HG03135 (cell line): ENCODE measurements around the gene CD70.
A peak's percentile ranks its signal among the peaks of the same experiment; 100 is the strongest.
"Not testable (repeated sequence)": the region's sequence is repeated elsewhere in the genome, so short reads cannot be mapped to it uniquely, and the experiment has no call there.

ENCODE experiments used
- ATAC-seq: cut with Tn5 transposase; IDR thresholded peaks from one replicate; pipeline ENCODE4 v1.9.1; 2021; ENCODE audit warnings: mild to moderate bottlenecking, moderate library complexity; ENCODE audit not compliant: unreplicated experiment

CD70 gene, protein sequence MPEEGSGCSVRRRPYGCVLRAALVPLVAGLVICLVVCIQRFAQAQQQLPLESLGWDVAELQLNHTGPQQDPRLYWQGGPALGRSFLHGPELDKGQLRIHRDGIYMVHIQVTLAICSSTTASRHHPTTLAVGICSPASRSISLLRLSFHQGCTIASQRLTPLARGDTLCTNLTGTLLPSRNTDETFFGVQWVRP

DNA sequence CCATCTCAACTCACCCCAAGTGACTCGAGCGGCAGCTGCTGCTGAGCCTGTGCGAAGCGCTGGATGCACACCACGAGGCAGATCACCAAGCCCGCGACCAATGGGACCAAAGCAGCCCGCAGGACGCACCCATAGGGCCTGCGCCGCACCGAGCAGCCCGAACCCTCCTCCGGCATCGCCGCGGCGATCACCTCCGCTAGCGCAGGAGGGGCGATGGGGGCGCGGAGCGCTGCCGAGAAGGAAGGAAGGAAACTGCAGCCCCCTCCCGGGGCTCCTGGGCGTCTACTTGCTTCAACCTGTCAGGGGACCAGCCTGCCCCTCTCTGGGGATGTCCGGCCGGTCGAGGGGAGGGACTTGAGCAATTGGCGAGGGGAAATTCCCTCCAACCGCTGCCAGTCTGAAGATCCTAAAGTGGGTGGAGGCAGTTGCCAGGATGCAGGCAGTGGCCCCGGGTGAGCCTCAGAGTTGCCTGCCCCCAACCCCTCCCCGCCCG is at the start of gene CD70:
CD70 (minus strand) TSS at position 324 of the 493 bp plus-strand sequence; CDS start at position 176, 148 bp downstream.
- ATAC-seq: peak; percentile 38

DNA sequence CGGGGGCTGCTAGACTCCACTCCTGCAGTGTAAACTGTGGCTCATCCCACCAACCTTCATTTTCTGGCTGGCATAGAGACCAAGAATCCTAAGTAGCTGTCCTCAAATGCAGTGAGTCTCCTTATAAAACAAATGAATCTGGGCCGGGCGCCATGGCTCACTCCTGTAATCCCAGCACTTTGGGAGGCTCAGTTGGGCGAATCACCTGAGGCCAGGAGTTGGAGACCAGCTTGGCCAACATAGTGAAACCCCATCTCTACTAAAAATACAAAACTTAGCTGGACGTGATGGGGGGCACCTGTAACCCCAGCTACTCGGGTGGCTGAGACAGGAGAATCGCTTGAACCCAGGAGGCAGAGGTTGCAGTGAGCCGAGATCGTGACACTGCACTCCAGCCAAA is 49.4 kb upstream of the CD70 start:
- ATAC-seq: not testable (repeated sequence)

- ATAC-seq: no peak
These were observed 48.5 kb upstream of the CD70 start for GRCh38 chr19:6639439-6639838.

DNA sequence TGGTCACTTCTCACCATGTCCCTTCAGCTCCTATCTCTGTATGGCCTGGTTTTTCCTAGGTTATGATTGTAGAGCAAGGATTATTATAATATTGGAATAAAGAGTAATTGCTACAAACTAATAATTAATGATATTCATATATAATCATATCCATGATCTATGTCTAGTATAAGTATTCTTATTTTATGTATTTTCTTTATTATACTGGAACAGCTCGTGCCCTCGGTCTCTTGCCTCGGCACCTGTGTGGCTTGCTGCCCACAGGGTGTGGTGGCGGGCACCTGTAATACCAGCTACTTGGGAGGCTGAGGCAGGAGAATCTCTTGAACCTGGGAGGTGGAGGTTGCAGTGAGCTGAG is 42.5 kb upstream of the CD70 start:
- not testable (repeated sequence) for ATAC-seq

DNA sequence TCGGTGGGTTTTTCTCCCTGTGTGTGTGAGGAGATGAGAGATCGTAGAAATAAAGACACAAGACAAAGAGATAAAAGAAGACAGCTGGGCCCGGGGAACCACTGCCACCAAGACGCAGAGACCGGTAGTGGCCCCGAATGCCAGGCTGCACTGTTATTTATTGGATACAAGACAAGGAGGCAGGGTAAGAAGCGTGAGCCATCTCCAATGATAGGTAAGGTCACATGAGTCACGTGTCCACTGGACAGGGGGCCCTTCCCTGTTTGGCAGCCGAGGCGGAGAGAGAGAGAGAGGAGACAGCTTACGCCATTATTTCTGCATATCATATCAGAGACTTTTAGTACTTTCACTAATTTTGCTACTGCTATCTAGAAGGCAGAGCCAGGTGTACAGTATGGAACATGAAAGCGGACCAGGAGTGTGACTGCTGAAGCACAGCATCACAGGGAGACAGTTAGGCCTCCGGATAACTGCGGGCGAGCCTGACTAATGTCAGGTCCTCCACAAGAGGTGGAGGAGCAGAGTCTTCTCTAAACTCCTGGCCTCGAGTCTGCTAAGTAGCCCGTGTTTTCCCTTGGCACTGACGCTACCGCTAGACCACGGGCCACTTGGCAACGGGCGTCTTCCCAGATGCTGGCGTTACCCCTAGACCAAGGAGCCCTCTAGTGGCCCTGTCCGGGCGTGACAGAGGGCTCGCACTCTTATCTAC is 42.0 kb upstream of the CD70 start:
- not testable (repeated sequence) for ATAC-seq

DNA sequence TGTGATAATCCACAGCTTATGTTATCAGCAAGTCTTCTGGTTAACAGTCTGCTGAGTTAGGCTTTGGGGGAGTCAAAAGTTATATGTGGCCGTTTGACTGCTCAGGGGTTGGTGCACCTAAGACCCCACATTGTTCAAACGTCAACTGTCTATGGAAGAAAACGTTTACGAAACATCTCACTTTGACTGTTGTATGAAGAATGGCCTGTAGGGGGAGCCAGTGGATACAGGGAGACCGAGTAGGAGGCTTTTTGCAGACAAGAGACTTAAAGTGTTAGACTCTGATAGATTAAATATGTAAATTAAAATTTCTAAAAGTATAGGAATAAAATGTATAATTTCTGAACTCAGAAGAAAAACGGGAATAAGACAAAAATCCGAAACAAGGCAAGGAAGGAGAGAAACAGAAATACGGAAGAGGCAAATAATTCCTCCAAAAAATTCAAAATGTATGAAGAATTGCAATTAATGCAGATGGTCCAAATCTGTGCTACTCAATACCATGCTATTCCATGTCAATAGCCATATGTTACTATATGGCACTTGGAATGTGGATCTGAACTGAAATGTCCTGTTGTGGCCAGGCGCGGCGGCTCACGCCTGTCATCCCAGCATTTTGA is 41.2 kb upstream of the CD70 start:
- peak; percentile 69 for ATAC-seq

DNA sequence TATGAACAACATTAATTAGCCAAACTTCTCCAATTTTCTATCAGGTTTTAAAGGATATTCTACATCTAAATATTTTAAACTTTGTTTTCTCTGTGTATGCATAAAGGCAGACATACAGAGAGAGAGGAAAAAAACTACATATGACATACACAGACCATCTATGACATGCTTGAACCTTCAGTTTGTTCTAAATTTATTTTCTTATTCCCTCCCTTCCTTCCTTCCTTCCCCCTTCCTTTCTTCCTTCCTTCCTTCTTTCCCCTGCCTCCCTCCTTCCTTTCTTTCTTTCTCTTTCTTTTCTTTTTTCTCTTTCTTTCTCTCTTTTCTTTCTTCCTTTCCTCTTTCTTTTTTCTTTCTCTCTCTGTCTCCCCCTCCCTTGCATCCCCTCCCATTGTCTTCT is 35.8 kb upstream of the CD70 start:
- no peak for ATAC-seq

DNA sequence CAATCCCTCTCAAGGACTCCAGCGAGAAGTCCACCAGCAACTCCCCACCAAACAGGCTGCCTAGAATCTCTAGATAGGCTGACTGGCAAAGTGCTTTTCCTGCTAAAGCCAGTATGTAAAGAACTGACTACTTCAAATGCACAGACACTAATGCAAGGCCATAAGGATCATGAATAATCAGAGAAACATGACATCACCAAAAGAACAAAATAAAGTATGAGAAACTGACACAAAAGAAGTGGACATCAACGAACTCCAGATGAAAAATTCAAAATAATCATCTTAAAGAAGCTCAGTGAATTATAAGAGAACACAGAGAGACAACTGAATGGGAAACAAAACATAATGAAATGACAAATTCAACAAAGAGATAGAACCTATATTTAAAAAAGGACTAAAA is 26.4 kb upstream of the CD70 start:
- ATAC-seq: no peak

DNA sequence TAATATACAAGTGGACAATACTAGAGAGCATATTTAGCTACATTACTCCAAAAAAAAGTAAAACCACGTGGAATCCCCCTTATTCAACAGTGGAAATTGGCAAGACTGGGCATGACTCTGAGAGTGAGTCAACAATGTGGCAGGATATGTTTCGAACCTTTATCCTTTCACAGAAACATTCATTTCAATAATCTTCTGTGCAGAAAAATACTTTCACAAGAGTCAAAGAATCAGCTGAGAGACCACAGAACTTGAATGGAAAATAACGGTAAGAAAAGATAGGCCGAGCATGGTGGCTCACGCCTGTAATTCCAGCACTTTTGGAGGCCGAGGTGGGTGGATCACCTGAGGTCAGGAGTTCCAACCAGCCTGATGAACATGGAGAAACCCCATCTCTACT is 25.1 kb upstream of the CD70 start:
- no peak for ATAC-seq

DNA sequence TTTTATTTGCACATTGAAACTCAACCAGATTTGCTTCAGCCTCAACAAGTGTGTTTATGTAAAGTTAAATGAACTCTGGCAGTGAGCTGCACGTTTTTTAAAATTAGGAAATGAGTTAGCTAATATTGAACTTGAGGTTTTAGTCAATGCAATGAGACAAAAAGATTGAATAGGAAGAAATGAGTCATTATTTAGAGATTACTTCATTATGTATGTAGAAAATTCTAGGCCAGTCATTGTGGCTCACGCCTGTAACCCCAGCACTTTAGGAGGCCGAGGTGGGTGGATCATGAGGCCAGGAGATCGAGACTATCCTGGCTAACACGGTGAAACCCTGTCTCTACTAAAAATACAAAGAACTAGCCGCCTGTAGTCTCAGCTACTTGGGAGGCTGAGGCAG is 22.8 kb upstream of the CD70 start:
- ATAC-seq: no peak

GRCh38 chr19:6610934-6611852 is 20.2 kb upstream of the CD70 start:
- no peak for ATAC-seq

DNA sequence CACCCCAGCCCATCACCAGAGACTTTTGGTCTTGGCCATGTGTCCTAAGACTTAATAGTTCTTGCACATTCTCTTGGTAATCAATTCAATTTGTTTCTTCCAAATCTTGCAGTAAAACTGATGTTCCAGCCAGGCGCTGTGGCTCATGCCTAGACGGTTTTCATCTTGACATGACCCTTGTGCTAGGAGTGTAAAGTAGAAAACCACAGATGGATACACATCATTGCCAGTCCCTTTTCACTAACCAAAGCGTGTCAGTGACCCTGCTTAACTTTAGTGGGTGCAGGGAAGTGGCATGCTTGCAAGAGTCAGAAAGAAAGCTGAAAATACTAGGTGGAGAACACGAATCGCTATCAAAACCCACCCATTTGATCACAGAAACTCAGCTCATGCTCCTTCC is 18.0 kb upstream of the CD70 start:
- ATAC-seq: no peak

DNA sequence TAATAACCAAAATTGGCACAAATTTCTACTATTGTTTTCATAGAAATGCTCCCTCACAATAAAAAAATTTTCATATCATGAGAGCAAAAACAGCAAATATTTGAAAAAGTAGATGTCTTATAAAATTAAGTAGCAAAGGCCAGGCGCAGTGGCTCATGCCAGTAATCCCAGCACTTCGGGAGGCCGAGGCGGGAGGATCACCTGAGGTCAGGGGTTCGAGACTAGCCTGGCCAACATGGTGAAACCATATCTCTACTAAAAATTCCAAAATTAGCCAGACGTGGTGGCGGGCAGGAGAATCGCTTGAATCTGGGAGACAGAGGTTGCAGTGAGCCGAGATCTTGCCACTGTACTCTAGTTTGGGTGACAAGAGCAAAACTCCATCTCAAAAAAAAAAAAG is 17.2 kb upstream of the CD70 start:
- not testable (repeated sequence) for ATAC-seq

GRCh38 chr19:6606276-6607070 is 15.5 kb upstream of the CD70 start:
- not testable (repeated sequence) for ATAC-seq

DNA sequence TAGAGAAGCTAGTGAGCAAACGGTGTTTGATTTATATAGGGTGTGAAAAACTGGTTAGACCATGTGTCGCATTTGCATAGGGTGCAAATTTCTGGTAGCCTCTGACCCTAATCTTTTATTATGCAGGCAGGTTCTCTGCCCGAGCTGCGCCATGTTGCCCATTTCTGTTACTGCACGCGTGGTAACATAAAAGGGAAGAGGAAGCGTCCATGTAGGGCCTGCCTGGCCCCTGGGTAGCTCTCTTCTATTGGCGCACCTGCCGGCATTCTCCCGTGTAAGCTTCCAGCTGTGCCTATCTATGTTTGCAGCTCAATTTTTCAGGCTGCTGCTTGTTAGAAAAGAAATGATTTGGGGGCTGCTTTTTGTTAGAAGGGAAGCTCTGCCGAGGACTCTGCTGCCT is 14.0 kb upstream of the CD70 start:
- ATAC-seq: no peak

GRCh38 chr19:6602729-6603114 is 11.8 kb upstream of the CD70 start:
- ATAC-seq: no peak

DNA sequence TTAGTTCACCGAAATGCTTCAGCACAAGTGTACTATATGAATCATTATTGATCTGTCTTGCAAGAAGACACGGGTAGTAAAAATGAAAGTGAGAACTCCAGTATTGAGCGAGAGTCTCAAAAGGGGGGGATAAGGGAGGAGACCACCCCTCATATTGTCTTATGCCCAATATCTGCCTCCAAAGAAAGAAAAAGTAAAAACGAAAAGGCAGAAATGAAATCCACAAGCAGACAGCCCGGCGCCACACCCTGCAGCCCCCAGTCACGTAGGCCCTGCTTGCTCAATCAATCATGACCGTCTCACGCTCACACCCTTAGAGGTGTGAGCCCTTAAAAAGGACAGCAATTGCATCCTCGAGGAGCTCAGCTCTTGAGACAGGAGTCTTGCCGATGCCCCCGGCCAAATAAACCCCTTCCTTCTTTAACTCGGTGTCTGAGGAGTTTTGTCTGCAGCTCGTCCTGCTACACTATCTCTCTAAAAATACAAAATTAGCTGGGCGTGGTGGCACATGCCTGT is 10.6 kb upstream of the CD70 start:
- ATAC-seq: not testable (repeated sequence)

DNA sequence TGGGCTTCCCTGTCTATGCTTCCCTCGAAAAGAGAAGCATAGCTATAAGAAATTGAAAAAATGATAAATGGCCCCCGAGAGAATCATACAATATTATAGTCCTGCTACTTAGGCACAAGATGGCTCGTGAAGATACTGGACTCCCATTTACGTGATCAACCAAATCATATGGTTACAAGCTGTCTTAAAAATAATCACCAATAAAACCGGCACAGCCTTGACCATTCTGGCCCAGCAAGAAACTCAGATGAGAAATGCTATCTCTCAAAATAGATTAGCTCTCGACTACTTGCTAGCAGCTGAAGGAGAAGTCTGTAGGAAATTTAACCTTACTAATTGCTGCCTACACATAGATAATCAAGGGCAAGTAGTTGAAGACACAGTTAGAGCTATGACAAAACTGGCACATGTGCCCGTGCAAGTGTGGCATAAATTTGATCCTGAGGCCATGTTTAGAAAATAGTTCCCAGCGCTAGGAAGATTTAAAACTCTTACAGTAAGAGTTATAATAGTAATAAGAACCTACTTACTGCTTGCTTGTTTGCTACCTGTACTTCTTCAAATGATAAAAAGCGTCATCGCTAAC is 10.1 kb upstream of the CD70 start:
- not testable (repeated sequence) for ATAC-seq

- no peak for ATAC-seq
These were observed 9.0 kb upstream of the CD70 start for GRCh38 chr19:6599866-6600454.
